SU-DHL-6 (cell line): ENCODE measurements around the gene CATSPERZ.

Experiments
- EZH2phosphoT487 ChIP-seq: fragments of 200-600 bp; sonication (generic), shearing (Covaris generic); conservative IDR thresholded peaks from 2 replicates; pipeline ENCODE4 v1.6.1; 2018; ENCODE audit warnings: mild to moderate bottlenecking, antibody characterized with exemption, low read length, moderate library complexity, mixed read lengths
- TF ChIP-seq, protein P1 (sequence below): fragments of 200-600 bp; sonication (generic); IDR thresholded peaks from one replicate; pipeline ENCODE4 v1.5.1; 2017; ENCODE audit warnings: antibody characterized with exemption, mild to moderate bottlenecking, low read length, moderate library complexity; ENCODE audit not compliant: insufficient read depth, poor library complexity, severe bottlenecking

DNA sequence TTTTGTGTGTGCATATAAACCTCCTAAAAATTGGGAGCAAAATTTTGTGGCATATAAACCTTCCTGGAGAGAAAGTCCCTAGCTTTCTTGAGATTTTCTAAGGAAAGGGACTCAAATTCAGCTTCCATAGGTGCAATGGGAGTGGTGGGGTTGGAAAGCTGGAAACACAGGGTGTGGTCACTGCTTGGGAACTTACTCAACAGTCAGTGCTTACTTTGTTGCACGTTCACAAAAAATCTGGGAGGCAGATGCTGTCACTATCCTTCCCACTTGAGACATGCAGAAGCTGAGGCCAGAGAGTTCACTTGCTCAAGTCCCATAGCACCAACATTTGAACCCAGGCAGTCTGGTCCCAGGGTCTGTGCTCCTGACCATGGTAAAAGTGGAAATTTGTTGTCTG, 3.9 kb upstream of the CATSPERZ start:
- TF ChIP-seq, protein P1, sequence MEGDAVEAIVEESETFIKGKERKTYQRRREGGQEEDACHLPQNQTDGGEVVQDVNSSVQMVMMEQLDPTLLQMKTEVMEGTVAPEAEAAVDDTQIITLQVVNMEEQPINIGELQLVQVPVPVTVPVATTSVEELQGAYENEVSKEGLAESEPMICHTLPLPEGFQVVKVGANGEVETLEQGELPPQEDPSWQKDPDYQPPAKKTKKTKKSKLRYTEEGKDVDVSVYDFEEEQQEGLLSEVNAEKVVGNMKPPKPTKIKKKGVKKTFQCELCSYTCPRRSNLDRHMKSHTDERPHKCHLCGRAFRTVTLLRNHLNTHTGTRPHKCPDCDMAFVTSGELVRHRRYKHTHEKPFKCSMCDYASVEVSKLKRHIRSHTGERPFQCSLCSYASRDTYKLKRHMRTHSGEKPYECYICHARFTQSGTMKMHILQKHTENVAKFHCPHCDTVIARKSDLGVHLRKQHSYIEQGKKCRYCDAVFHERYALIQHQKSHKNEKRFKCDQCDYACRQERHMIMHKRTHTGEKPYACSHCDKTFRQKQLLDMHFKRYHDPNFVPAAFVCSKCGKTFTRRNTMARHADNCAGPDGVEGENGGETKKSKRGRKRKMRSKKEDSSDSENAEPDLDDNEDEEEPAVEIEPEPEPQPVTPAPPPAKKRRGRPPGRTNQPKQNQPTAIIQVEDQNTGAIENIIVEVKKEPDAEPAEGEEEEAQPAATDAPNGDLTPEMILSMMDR: no peak
- TF ChIP-seq EZH2phosphoT487: no peak
